K562 (cell line): ENCODE results near the gene ARHGAP18. TPM values are rescaled to one million over a fixed set of nuclear protein-coding genes. Genes with fewer than 3 reads are reported as not detected.

Experiments used
- ATAC-seq: fragments of 200-7000 bp; cut with Tn5 transposase; 3 replicates; pipeline ENCODE4 v1.9.1; 2020; ENCODE audit warnings: moderate library complexity
- BruUV-seq: library from RNA; stranded (reverse); fragments of 400-500 nt; replicated peaks from 2 replicates; lab custom pipeline; 2021; lab: Mats Ljungman, UMichigan
- CTCF ChIA-PET: fragments of 300-600 bp; formaldehyde crosslinking; extraction: SDS; loops from one replicate; lab custom pipeline; 2021; ENCODE audit warnings: low intra/inter-chr PET ratio; lab: Yijun Ruan, JAX
- POLR2A ChIA-PET: fragments of 300-600, 350-650 bp; sonication (Branson Sonifier 250); formaldehyde crosslinking; extraction: SDS; loops from one replicate; lab custom pipeline; 2021; ENCODE audit warnings: antibody characterized with exemption, inconsistent platforms; lab: Yijun Ruan, JAX
- DNase-seq, 4 experiments: peaks; one replicate each; pipeline versions ENCODE4 v3.0.0 to v3.0.0-alpha.2; 2011 to 2018; ENCODE audit warnings: low spot score in 3 of 4, mixed read lengths in 3 of 4; ENCODE audit errors: extremely low read depth in 1 of 4
- FAIRE-seq: peaks from 2 replicates; lab custom pipeline; 2011; peaks lifted over from hg19 to GRCh38; lab: Jason Lieb, UNC
- H2AFZ ChIP-seq: 2 replicates; pipeline ENCODE4 v1.6.0; 2011; ENCODE audit warnings: low read depth, low read length, control low read depth, inconsistent platforms
- H3K27ac ChIP-seq: fragments of 200-600 bp; 3 replicates; pipeline ENCODE4 v1.8.0; 2011; ENCODE audit warnings: low read depth, mild to moderate bottlenecking, control low read depth, inconsistent platforms, low read length, moderate library complexity, mixed read lengths; ENCODE audit errors: extremely low read depth
- H3K27me3 ChIP-seq, 2 experiments: fragments of 300-600 bp in 1 of 2; 2 replicates in 1 of 2; 3 replicates in 1 of 2; pipeline versions ENCODE4 v1.6.0 to v1.8.0; 2011; ENCODE audit warnings: inconsistent platforms in 2 of 2, low read length in 2 of 2, mild to moderate bottlenecking in 1 of 2, mixed read lengths in 1 of 2, moderate library complexity in 1 of 2; ENCODE audit not compliant: control insufficient read depth in 2 of 2, insufficient read depth in 2 of 2
- H3K36me3 ChIP-seq: fragments of 300-600 bp; 3 replicates; pipeline ENCODE4 v1.8.0; 2011; ENCODE audit warnings: mild to moderate bottlenecking, low read length, inconsistent platforms; ENCODE audit not compliant: control insufficient read depth, insufficient read depth
- H3K4me1 ChIP-seq, 2 experiments: fragments of 200-600 bp in 1 of 2; replicated peaks in 1 of 2; 2 replicates in 1 of 2; 3 replicates in 1 of 2; pipeline versions ENCODE4 v1.5.1 to v1.8.0; 2011; ENCODE audit warnings: inconsistent platforms in 2 of 2, low read length in 2 of 2, mild to moderate bottlenecking in 1 of 2, mixed read lengths in 1 of 2, moderate library complexity in 1 of 2; ENCODE audit not compliant: control insufficient read depth in 2 of 2, insufficient read depth in 2 of 2
- H3K4me2 ChIP-seq: 2 replicates; pipeline ENCODE4 v1.6.1; 2011; ENCODE audit warnings: low read length, control low read depth, inconsistent platforms, mixed read lengths; ENCODE audit not compliant: insufficient read depth
- H3K4me3 ChIP-seq: fragments of 200-600 bp; sonication (generic), shearing (Covaris generic); 2 replicates; pipeline ENCODE4 v1.5.1; 2016; ENCODE audit warnings: control low read depth, inconsistent platforms
- H3K79me2 ChIP-seq: fragments of 200-600 bp; 3 replicates; pipeline ENCODE4 v1.8.0; 2011; ENCODE audit warnings: low read length, inconsistent platforms; ENCODE audit not compliant: control insufficient read depth, insufficient read depth
- H3K9ac ChIP-seq, 2 experiments: 2 replicates each; pipeline versions ENCODE4 v1.6.0 to v1.6.1; 2011; ENCODE audit warnings: low read depth in 2 of 2, low read length in 2 of 2, control low read depth in 1 of 2, inconsistent platforms in 1 of 2, mild to moderate bottlenecking in 1 of 2, mixed read lengths in 1 of 2; ENCODE audit not compliant: insufficient read depth in 1 of 2
- H3K9me1 ChIP-seq: one replicate; pipeline ENCODE4 v1.6.0; 2011; ENCODE audit warnings: inconsistent platforms, mild to moderate bottlenecking, low read length, moderate library complexity; ENCODE audit not compliant: control insufficient read depth, insufficient read depth
- H3K9me3 ChIP-seq: replicated peaks from 2 replicates; pipeline ENCODE4 v1.5.1; 2011; ENCODE audit warnings: low read depth, low read length, inconsistent platforms; ENCODE audit not compliant: control insufficient read depth, insufficient read depth
- H4K20me1 ChIP-seq: replicated peaks from 2 replicates; pipeline ENCODE4 v1.6.1; 2011; ENCODE audit warnings: low read length, inconsistent platforms, mixed read lengths; ENCODE audit not compliant: control insufficient read depth, insufficient read depth
- CBX1 ChIP-seq: sonication (generic); IDR thresholded peaks from 2 replicates; pipeline ENCODE4 v1.6.1; 2016; ENCODE audit warnings: antibody characterized with exemption, low read depth, mild to moderate bottlenecking
- CC2D1A ChIP-seq: fragments of 450-650 bp; IDR thresholded peaks from 2 replicates; pipeline ENCODE4 v1.6.1; 2017; ENCODE audit warnings: mild to moderate bottlenecking
- ESRRB ChIP-seq: fragments of 250-450 bp; sonication (Bioruptor Pico); IDR thresholded peaks from 2 replicates; pipeline ENCODE4 v1.5.0; 2020; ENCODE audit warnings: mild to moderate bottlenecking, moderate library complexity, borderline replicate concordance
- GABPB2 ChIP-seq: fragments of 250-450 bp; sonication (Bioruptor Pico); conservative IDR thresholded peaks from 2 replicates; pipeline ENCODE4 v1.5.1; 2021; ENCODE audit warnings: mild to moderate bottlenecking
- ILK ChIP-seq: fragments of 450-650 bp; IDR thresholded peaks from 2 replicates; pipeline ENCODE4 v1.6.1; 2016; ENCODE audit warnings: missing genetic modification characterization, low read depth, mild to moderate bottlenecking, missing compliant biosample characterization, moderate library complexity, borderline replicate concordance
- L3MBTL2 ChIP-seq: fragments of 450-650 bp; IDR thresholded peaks from 2 replicates; pipeline ENCODE4 v1.6.1; 2016; ENCODE audit warnings: mild to moderate bottlenecking, moderate library complexity
- MCM7 ChIP-seq, 2 experiments: fragments of 450-650 bp; IDR thresholded peaks; 2 replicates each; pipeline ENCODE4 v1.6.1; 2016 to 2018
- MED1 ChIP-seq: sonication (generic); formaldehyde crosslinking; IDR thresholded peaks from 2 replicates; pipeline ENCODE4 v1.8.1; 2023; ENCODE audit warnings: missing genetic modification reagents, borderline replicate concordance
- MTF1 ChIP-seq: fragments of 250-450 bp; sonication (Bioruptor Pico); IDR thresholded peaks from 2 replicates; pipeline ENCODE4 v1.9.0; 2021; ENCODE audit warnings: moderate library complexity, mild to moderate bottlenecking, inconsistent platforms, borderline replicate concordance
- NR2C2 ChIP-seq, 2 experiments: fragments of 200-800 bp in 1 of 2; sonication (Bioruptor generic) in 1 of 2; sonication (generic) in 1 of 2; formaldehyde crosslinking in 1 of 2; IDR thresholded peaks; 2 replicates each; pipeline versions ENCODE4 v1.6.1 to v1.8.0; 2016 to 2022; ENCODE audit warnings: mild to moderate bottlenecking in 1 of 2, missing compliant biosample characterization in 1 of 2, missing genetic modification characterization in 1 of 2, missing genetic modification reagents in 1 of 2
- PRPF4 ChIP-seq: fragments of 200-400 bp; formaldehyde crosslinking; IDR thresholded peaks from one replicate; pipeline ENCODE4 v1.6.1; 2017; ENCODE audit warnings: low read length, low read depth, mild to moderate bottlenecking; ENCODE audit not compliant: insufficient read depth, poor library complexity, severe bottlenecking
- RB1 ChIP-seq: fragments of 450-650 bp; IDR thresholded peaks from 2 replicates; pipeline ENCODE4 v1.6.1; 2017; ENCODE audit warnings: low read depth, mild to moderate bottlenecking
- RBM15 ChIP-seq: fragments of 200-400 bp; formaldehyde crosslinking; IDR thresholded peaks from 2 replicates; pipeline ENCODE4 v1.6.1; 2018; ENCODE audit warnings: mild to moderate bottlenecking, low read length, moderate library complexity; ENCODE audit not compliant: insufficient read depth
- SETDB1 ChIP-seq: IDR thresholded peaks from one replicate; pipeline ENCODE4 v1.6.1; 2012; ENCODE audit warnings: low read length, control low read depth, inconsistent platforms
- TAF7 ChIP-seq: fragments of 450-650 bp; IDR thresholded peaks from 2 replicates; pipeline ENCODE4 v1.6.1; 2016; ENCODE audit warnings: missing genetic modification characterization, missing compliant biosample characterization
- ZBTB2 ChIP-seq: fragments of 450-650 bp; IDR thresholded peaks from 2 replicates; pipeline ENCODE4 v1.6.1; 2016; ENCODE audit warnings: antibody characterized with exemption
- ZFX ChIP-seq: sonication (generic); formaldehyde crosslinking; IDR thresholded peaks from 2 replicates; pipeline ENCODE4 v1.8.0; 2022; ENCODE audit warnings: mild to moderate bottlenecking, missing genetic modification reagents, moderate library complexity
- ZNF280A ChIP-seq: fragments of 450-650 bp; IDR thresholded peaks from 2 replicates; pipeline ENCODE4 v1.6.1; 2018; ENCODE audit warnings: mild to moderate bottlenecking, low read depth; ENCODE audit not compliant: partially characterized antibody
- WGBS: fragments of 100-300 bp; shearing (Covaris generic); methylation state at CpG from one replicate; pipeline ENCODE4 v1.1.6; 2016; ENCODE audit warnings: low coverage, mixed read lengths; ENCODE audit not compliant: insufficient coverage; ENCODE audit errors: missing lambda C conversion rate; 5-methylcytosine and 5-hydroxymethylcytosine counted together
- in situ Hi-C: fragments of 300-500 bp; cut with MboI; formaldehyde crosslinking; loops from 4 replicates; pipeline ENCODE4 v1.15.0; 2018; ENCODE audit warnings: inconsistent platforms, mixed read lengths
- intact Hi-C: fragments of 100-400 bp; cut with micrococcal nuclease; formaldehyde crosslinking; loops from 2 replicates; pipeline ENCODE4 v1.14.2; 2022
- polyA plus RNA-seq, 8 experiments: library from polyadenylated mRNA; depleted of rRNA in 4 of 8; stranded (reverse) in 5 of 8; unstranded in 3 of 8; fragments of >200 nt; fragmentation: Nextera tagmentation in 2 of 8; fragmentation: Illumina TruSeq in 1 of 8; extraction: Ambion mirVana in 2 of 8; extraction: Trizol in 1 of 8; gene quantifications; 2 replicates each; pipeline versions ENCODE4 v1.2.1 to v1.2.3, GENCODE V29; 2011 to 2014; ENCODE audit warnings: inconsistent platforms in 1 of 8, missing spikeins in 1 of 8
- total RNA-seq, 7 experiments: library from RNA; depleted of rRNA in 6 of 7; stranded (reverse); fragments of >200 nt in 6 of 7; fragmentation: Illumina TruSeq in 2 of 7; extraction: Trizol in 2 of 7; gene quantifications; 2 replicates each; pipeline versions ENCODE4 v1.2.1 to v1.2.3, GENCODE V29; 2011 to 2021; ENCODE audit warnings: low replicate concordance in 1 of 7
- TF ChIP-seq, protein P1 (sequence below): sonication (generic); IDR thresholded peaks from 2 replicates; pipeline ENCODE4 v1.6.1; 2016

Gene ARHGAP18
- total and polyA plus RNA-seq, 9 of the 15 experiments (the other 6 are each of a cell fraction or from before 2014, with no cell fraction given), result 13.3 to 29.7 (median 21.1) TPM

DNA sequence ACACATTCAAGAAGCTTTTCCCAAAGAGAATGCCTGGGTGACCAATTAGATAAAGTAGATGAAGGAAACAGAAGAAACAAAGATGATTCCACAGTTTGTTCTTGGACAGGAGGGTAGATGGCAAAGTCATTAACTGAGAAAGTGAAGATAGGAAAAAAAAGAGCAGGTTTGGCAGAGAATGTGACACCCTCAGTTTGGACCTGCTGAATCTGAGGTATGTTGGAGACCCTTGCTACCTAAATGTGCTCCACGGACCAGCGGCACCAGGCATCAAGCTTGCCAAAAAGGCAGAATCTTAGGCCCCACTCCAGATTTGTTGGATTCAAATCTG is 49.7 kb downstream of the ARHGAP18 start:
- TSS peak; percentile 89 for BruUV-seq
- TF ChIP-seq ILK (tag) (no peak), SETDB1 (no peak), ESRRB (CRISPR knock-in tag) (no peak), RB1 (no peak), TAF7 (peak; percentile 8; the same call in 1 of the 2 replicates), RBM15 (no peak), CBX1 (no peak), MTF1 (CRISPR knock-in tag) (no peak), MED1 (CRISPR knock-in tag) (no peak), ZFX (CRISPR knock-in tag) (no peak), CC2D1A (no peak), GABPB2 (no peak), NR2C2 (CRISPR knock-in tag; IDR thresholded peaks at IDR 0.05) (no peak), NR2C2 (tag; IDR thresholded peaks at IDR 0.05) (peak; percentile 71), ZNF280A (no peak), ZBTB2 (no peak), L3MBTL2 (no peak), PRPF4 (no peak), MCM7 (IDR thresholded peaks at IDR 0.05) (no peak)
- TF ChIP-seq, protein P1, sequence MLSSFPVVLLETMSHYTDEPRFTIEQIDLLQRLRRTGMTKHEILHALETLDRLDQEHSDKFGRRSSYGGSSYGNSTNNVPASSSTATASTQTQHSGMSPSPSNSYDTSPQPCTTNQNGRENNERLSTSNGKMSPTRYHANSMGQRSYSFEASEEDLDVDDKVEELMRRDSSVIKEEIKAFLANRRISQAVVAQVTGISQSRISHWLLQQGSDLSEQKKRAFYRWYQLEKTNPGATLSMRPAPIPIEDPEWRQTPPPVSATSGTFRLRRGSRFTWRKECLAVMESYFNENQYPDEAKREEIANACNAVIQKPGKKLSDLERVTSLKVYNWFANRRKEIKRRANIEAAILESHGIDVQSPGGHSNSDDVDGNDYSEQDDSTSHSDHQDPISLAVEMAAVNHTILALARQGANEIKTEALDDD, result no peak

More for the DNA sequence above, 49.7 kb downstream of the ARHGAP18 start:
- Histone ChIP-seq H3K27me3 (no peaks in the 10 kb centered on the region), H3K4me2 (peak overlapping the region; percentile 75), H3K9me3 (no peaks in the 10 kb centered on the region), H3K27ac (peak overlapping the region; percentile 73), H3K9me1 (no peaks in the 10 kb centered on the region), H3K4me1 (peaks cover 12 to 46% of the 10 kb centered on the region in 2 experiments; a peak in 4 of 5 replicates), H2AFZ (peak overlapping the region; percentile 79), H3K36me3 (no peaks in the 10 kb centered on the region), H4K20me1 (no peaks in the 10 kb centered on the region), H3K9ac (peak overlapping the region; percentile 34 to 84; a peak in 3 of 4 replicates), H3K79me2 (peaks cover 48% of the 10 kb centered on the region), H3K4me3 (peak overlapping the region; percentile 6)
- in situ Hi-C loops, result no loop called here
- FAIRE-seq, result no peak
- intact Hi-C loops, result loop anchor here (5.0 kb wide), 1 partner anchor 158 kb away; no protein-coding TSS in a partner anchor
- CTCF ChIA-PET, result no interaction called here
- no peak for DNase-seq
- POLR2A ChIA-PET, result interaction anchor here (0.5 to 1.5 kb wide), 7 partner anchors 8 to 104 kb away, joined by 3 to 4 read pairs (median 3); no protein-coding TSS in a partner anchor
- ATAC-seq, result peak; percentile 5
- 40% methylated on average over 2 of the region's 2 CpGs for WGBS
